HepG2 (cell line): ENCODE data around the gene ANKRD11. TPM values are rescaled to one million over a fixed set of nuclear protein-coding genes. Genes with fewer than 3 reads are reported as not detected.

ENCODE experiments used
- AKAP8 ChIP-seq: sonication (generic); formaldehyde crosslinking; IDR thresholded peaks from 2 replicates; pipeline ENCODE4 v1.5.1; 2020; ENCODE audit warnings: mild to moderate bottlenecking, missing genetic modification reagents
- BCLAF1 ChIP-seq: fragments of 450-650 bp; IDR thresholded peaks from 2 replicates; pipeline ENCODE4 v1.6.1; 2017; ENCODE audit warnings: mild to moderate bottlenecking
- CHD4 ChIP-seq: fragments of 200-600 bp; sonication (generic); IDR thresholded peaks from 2 replicates; pipeline ENCODE4 v1.7.0; 2017; ENCODE audit warnings: mild to moderate bottlenecking, low read length, borderline replicate concordance
- KLF9 ChIP-seq: IDR thresholded peaks from 2 replicates; pipeline ENCODE4 v1.6.1; 2016; ENCODE audit warnings: low read depth
- MBNL3 ChIP-seq: fragments of 250-450 bp; sonication (Bioruptor Pico); conservative IDR thresholded peaks from 2 replicates; pipeline ENCODE4 v1.8.0; 2022; ENCODE audit warnings: mild to moderate bottlenecking, inconsistent platforms
- MNT ChIP-seq: fragments of 450-650 bp; IDR thresholded peaks from 2 replicates; pipeline ENCODE4 v1.6.1; 2016
- PLRG1 ChIP-seq: fragments of 450-650 bp; conservative IDR thresholded peaks from 2 replicates; pipeline ENCODE4 v1.6.1; 2016
- REL ChIP-seq: sonication (generic); formaldehyde crosslinking; conservative IDR thresholded peaks from 2 replicates; pipeline ENCODE4 v1.8.0; 2022; ENCODE audit warnings: mild to moderate bottlenecking, missing genetic modification reagents, moderate library complexity
- RELA ChIP-seq: sonication (generic); formaldehyde crosslinking; IDR thresholded peaks from 2 replicates; pipeline ENCODE4 v1.4.0; 2020; ENCODE audit warnings: missing genetic modification reagents
- REST ChIP-seq, 2 experiments: IDR thresholded peaks; 2 replicates each; pipeline ENCODE4 v1.6.1; 2011 to 2012; ENCODE audit warnings: low read length in 2 of 2, borderline replicate concordance in 1 of 2, low read depth in 1 of 2, mild to moderate bottlenecking in 1 of 2, moderate library complexity in 1 of 2
- SMAD1 ChIP-seq: sonication (generic); formaldehyde crosslinking; IDR thresholded peaks from 2 replicates; pipeline ENCODE4 v1.4.0; 2020; ENCODE audit warnings: missing genetic modification reagents, low read depth, mild to moderate bottlenecking, borderline replicate concordance
- SRSF9 ChIP-seq: fragments of 200-400 bp; formaldehyde crosslinking; IDR thresholded peaks from 2 replicates; pipeline ENCODE4 v1.6.1; 2018; ENCODE audit warnings: borderline replicate concordance, mild to moderate bottlenecking, low read depth, low read length; ENCODE audit not compliant: insufficient read depth, poor library complexity, severe bottlenecking
- ZFP1 ChIP-seq: IDR thresholded peaks from 2 replicates; pipeline ENCODE4 v1.6.1; 2016
- ZNF136 ChIP-seq: sonication (generic); formaldehyde crosslinking; IDR thresholded peaks from 2 replicates; pipeline ENCODE4 v1.8.1; 2022; ENCODE audit warnings: low read depth, mild to moderate bottlenecking, moderate library complexity, missing genetic modification reagents
- ZNF224 ChIP-seq: sonication (generic); formaldehyde crosslinking; IDR thresholded peaks from 2 replicates; pipeline ENCODE4 v1.5.0; 2020; ENCODE audit warnings: mild to moderate bottlenecking, missing genetic modification reagents
- ZNF274 ChIP-seq: sonication (generic); formaldehyde crosslinking; IDR thresholded peaks from 2 replicates; pipeline ENCODE4 v1.5.1; 2020; ENCODE audit warnings: mild to moderate bottlenecking, missing genetic modification reagents
- ZNF589 ChIP-seq: sonication (generic); formaldehyde crosslinking; conservative IDR thresholded peaks from 2 replicates; pipeline ENCODE4 v1.8.0; 2022; ENCODE audit warnings: mild to moderate bottlenecking, moderate library complexity, missing genetic modification reagents
- polyA plus RNA-seq, 8 experiments: library from polyadenylated mRNA; depleted of rRNA in 3 of 8; stranded (reverse) in 7 of 8; unstranded in 1 of 8; fragments of >200 nt; fragmentation: Illumina TruSeq in 4 of 8; extraction: Trizol in 4 of 8; gene quantifications; 2 replicates each; pipeline versions ENCODE4 v1.2.1 to v1.2.3, GENCODE V29; 2011 to 2016; ENCODE audit warnings: low read depth in 4 of 8, missing spikeins in 1 of 8, mixed read lengths in 1 of 8; ENCODE audit not compliant: insufficient read depth in 1 of 8
- total RNA-seq, 5 experiments: library from RNA; depleted of rRNA; stranded (reverse); fragments of >200 nt; fragmentation: Illumina TruSeq; extraction: Trizol; gene quantifications; 2 replicates each; pipeline ENCODE4 v1.2.3, GENCODE V29; 2016; ENCODE audit warnings: low read depth in 1 of 5
- TF ChIP-seq, protein P1 (sequence below): sonication (generic); formaldehyde crosslinking; IDR thresholded peaks from 2 replicates; pipeline ENCODE4 v1.5.0; 2020; ENCODE audit warnings: missing genetic modification reagents, mild to moderate bottlenecking, borderline replicate concordance
- TF ChIP-seq, protein P2 (sequence below): sonication (generic); formaldehyde crosslinking; IDR thresholded peaks from 2 replicates; pipeline ENCODE4 v1.8.1; 2023; ENCODE audit warnings: missing genetic modification reagents, inconsistent platforms, borderline replicate concordance

ANKRD11 gene
- total and polyA plus RNA-seq, 2 of the 13 experiments (the other 11 are each of a cell fraction or from before 2014, with no cell fraction given), result 21.4 to 38.4 TPM

- TF ChIP-seq REST (IDR thresholded peaks at IDR 0.05; ENCODE audit: borderline replicate concordance in 1 of 2, low read depth in 1 of 2, low read length in 2 of 2) (no peak), REL (CRISPR knock-in tag) (no peak), RELA (no peak), ZNF136 (no peak), ZNF224 (CRISPR knock-in tag) (no peak), PLRG1 (no peak), ZNF589 (CRISPR knock-in tag) (0 out of 2 replicates have a peak, but pooled peaks have one; percentile 23), MBNL3 (CRISPR knock-in tag) (no peak), ZNF274 (CRISPR knock-in tag) (no peak), SMAD1 (peak; percentile 70; the same call in 1 of the 2 replicates), SRSF9 (no peak), KLF9 (CRISPR knock-in tag) (0 out of 2 replicates have a peak, but pooled peaks have one; percentile 39), ZFP1 (CRISPR knock-in tag) (no peak), AKAP8 (CRISPR knock-in tag) (no peak), MNT (peak; percentile 91), CHD4 (no peak), BCLAF1 (no peak)
- TF ChIP-seq, protein P1, sequence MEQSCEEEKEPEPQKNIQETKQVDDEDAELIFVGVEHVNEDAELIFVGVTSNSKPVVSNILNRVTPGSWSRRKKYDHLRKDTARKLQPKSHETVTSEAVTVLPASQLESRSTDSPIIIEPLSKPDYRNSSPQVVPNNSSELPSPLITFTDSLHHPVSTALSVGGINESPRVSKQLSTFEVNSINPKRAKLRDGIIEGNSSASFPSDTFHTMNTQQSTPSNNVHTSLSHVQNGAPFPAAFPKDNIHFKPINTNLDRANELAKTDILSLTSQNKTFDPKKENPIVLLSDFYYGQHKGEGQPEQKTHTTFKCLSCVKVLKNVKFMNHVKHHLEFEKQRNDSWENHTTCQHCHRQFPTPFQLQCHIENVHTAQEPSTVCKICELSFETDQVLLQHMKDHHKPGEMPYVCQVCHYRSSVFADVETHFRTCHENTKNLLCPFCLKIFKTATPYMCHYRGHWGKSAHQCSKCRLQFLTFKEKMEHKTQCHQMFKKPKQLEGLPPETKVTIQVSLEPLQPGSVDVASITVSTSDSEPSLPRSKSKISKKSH (CRISPR knock-in tag), result no peak
- TF ChIP-seq, protein P2, sequence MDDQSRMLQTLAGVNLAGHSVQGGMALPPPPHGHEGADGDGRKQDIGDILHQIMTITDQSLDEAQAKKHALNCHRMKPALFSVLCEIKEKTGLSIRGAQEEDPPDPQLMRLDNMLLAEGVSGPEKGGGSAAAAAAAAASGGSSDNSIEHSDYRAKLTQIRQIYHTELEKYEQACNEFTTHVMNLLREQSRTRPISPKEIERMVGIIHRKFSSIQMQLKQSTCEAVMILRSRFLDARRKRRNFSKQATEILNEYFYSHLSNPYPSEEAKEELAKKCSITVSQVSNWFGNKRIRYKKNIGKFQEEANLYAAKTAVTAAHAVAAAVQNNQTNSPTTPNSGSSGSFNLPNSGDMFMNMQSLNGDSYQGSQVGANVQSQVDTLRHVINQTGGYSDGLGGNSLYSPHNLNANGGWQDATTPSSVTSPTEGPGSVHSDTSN (CRISPR knock-in tag), result no peak
These were observed 160.0 kb downstream of the ANKRD11 start (continued) for GRCh38 chr16:89330177-89330856.
